GM23338 (cell line): ENCODE data around the gene UPF1. TPM values are rescaled to one million over a fixed set of nuclear protein-coding genes. Genes with fewer than 3 reads are reported as not detected.

Experiments
- ATAC-seq: fragments of 200-7000 bp; cut with Tn5 transposase; 3 replicates; pipeline ENCODE4 v1.9.1; 2020
- DNase-seq: peaks from one replicate; pipeline ENCODE4 v3.0.0-alpha.2; 2015; ENCODE audit warnings: low spot score
- H2AFZ ChIP-seq: fragments of 200-600 bp; sonication (generic); 2 replicates; pipeline ENCODE4 v1.8.0; 2016; ENCODE audit warnings: antibody characterized with exemption, mild to moderate bottlenecking, moderate library complexity
- H3F3A ChIP-seq: fragments of 200-600 bp; sonication (generic); replicated peaks from 2 replicates; pipeline ENCODE4 v1.8.0; 2017; ENCODE audit warnings: antibody characterized with exemption, mixed run types, low read depth
- H3K27ac ChIP-seq: fragments of 200-600 bp; sonication (generic); 2 replicates; pipeline ENCODE4 v1.6.1; 2016; ENCODE audit warnings: low read depth
- H3K27me3 ChIP-seq: fragments of 200-600 bp; sonication (generic); 2 replicates; pipeline ENCODE4 v1.8.0; 2016; ENCODE audit warnings: mild to moderate bottlenecking, mixed run types, moderate library complexity; ENCODE audit not compliant: insufficient read depth
- H3K36me3 ChIP-seq: fragments of 200-600 bp; sonication (generic); 2 replicates; pipeline ENCODE4 v1.8.0; 2016; ENCODE audit warnings: mild to moderate bottlenecking; ENCODE audit not compliant: insufficient read depth
- H3K4me1 ChIP-seq: fragments of 200-600 bp; sonication (generic); 2 replicates; pipeline ENCODE4 v1.8.0; 2016; ENCODE audit warnings: mild to moderate bottlenecking, moderate library complexity; ENCODE audit not compliant: insufficient read depth
- H3K4me2 ChIP-seq: fragments of 200-600 bp; sonication (generic); 2 replicates; pipeline ENCODE4 v1.7.1; 2017; ENCODE audit warnings: mixed run types
- H3K4me3 ChIP-seq: fragments of 200-600 bp; sonication (generic); 2 replicates; pipeline ENCODE4 v1.6.1; 2016; ENCODE audit warnings: mixed run types
- H3K79me2 ChIP-seq: fragments of 200-600 bp; sonication (generic); replicated peaks from 2 replicates; pipeline ENCODE4 v1.8.0; 2017; ENCODE audit warnings: mild to moderate bottlenecking; ENCODE audit not compliant: insufficient read depth
- H3K9me2 ChIP-seq: fragments of 200-600 bp; sonication (generic); 2 replicates; pipeline ENCODE4 v1.8.0; 2017; ENCODE audit not compliant: insufficient read depth
- H4K20me1 ChIP-seq: fragments of 200-600 bp; sonication (generic); replicated peaks from 2 replicates; pipeline ENCODE4 v1.8.0; 2017; ENCODE audit warnings: mild to moderate bottlenecking; ENCODE audit not compliant: insufficient read depth
- H3K27ac Mint-ChIP-seq: 2 replicates; pipeline ENCODE4 v1.8.0; 2020; ENCODE audit warnings: inconsistent platforms, mild to moderate bottlenecking, moderate library complexity, mixed read lengths
- H3K27me3 Mint-ChIP-seq: 3 replicates; pipeline ENCODE4 v1.8.0; 2022; ENCODE audit warnings: low read depth, mild to moderate bottlenecking, moderate library complexity, mixed read lengths, inconsistent platforms; ENCODE audit not compliant: insufficient read depth, poor library complexity
- H3K36me3 Mint-ChIP-seq: 3 replicates; pipeline ENCODE4 v1.8.0; 2021; ENCODE audit warnings: low read depth, mild to moderate bottlenecking, inconsistent platforms, moderate library complexity, mixed read lengths
- H3K4me1 Mint-ChIP-seq: 3 replicates; pipeline ENCODE4 v1.8.0; 2020; ENCODE audit warnings: mild to moderate bottlenecking, inconsistent platforms, mixed read lengths
- H3K4me3 Mint-ChIP-seq: 3 replicates; pipeline ENCODE4 v1.8.0; 2021; ENCODE audit warnings: moderate library complexity, mild to moderate bottlenecking, inconsistent platforms, mixed read lengths
- H3K9me3 Mint-ChIP-seq: 3 replicates; pipeline ENCODE4 v1.8.0; 2020; ENCODE audit warnings: moderate library complexity, mild to moderate bottlenecking, inconsistent platforms, mixed read lengths
- EZH2 ChIP-seq: fragments of 200-600 bp; sonication (generic); IDR thresholded peaks from one replicate; pipeline ENCODE4 v1.8.0; 2017; ENCODE audit warnings: antibody characterized with exemption, mild to moderate bottlenecking, low read depth; ENCODE audit not compliant: unreplicated experiment
- NANOG ChIP-seq: IDR thresholded peaks from 2 replicates; pipeline ENCODE4 v1.6.1; 2016; ENCODE audit warnings: antibody characterized with exemption, borderline replicate concordance
- ZNF331 ChIP-seq: fragments of 250-450 bp; sonication (Bioruptor Pico); IDR thresholded peaks from 2 replicates; pipeline ENCODE4 v1.5.0; 2020; ENCODE audit warnings: low read depth, mild to moderate bottlenecking, moderate library complexity
- ZNF462 ChIP-seq: fragments of 250-450 bp; sonication (Bioruptor Pico); IDR thresholded peaks from 2 replicates; pipeline ENCODE4 v1.5.0; 2020; ENCODE audit warnings: mild to moderate bottlenecking, moderate library complexity
- polyA plus RNA-seq: library from polyadenylated mRNA; unstranded; fragments of >200 nt; fragmentation: Nextera tagmentation; extraction: Ambion mirVana; gene quantifications from 2 replicates; pipeline ENCODE4 v1.2.1, GENCODE V29; 2016
- total RNA-seq: library from RNA; depleted of rRNA; stranded (reverse); fragments of >200 nt; shearing (Covaris generic); gene quantifications from 2 replicates; pipeline ENCODE4 v1.2.3, GENCODE V29; 2014
- TF ChIP-seq, protein P1 (sequence below): IDR thresholded peaks from one replicate; pipeline ENCODE4 v1.6.1; 2018; ENCODE audit warnings: antibody characterized with exemption; ENCODE audit not compliant: unreplicated experiment
- TF ChIP-seq, protein P2 (sequence below), 2 experiments: fragments of 200-600 bp in 1 of 2; sonication (generic) in 1 of 2; conservative IDR thresholded peaks; 2 replicates each; pipeline versions ENCODE4 v1.5.1 to v1.6.1; 2016 to 2017; ENCODE audit warnings: antibody characterized with exemption in 2 of 2, low read depth in 2 of 2, mild to moderate bottlenecking in 2 of 2, moderate library complexity in 1 of 2

UPF1 gene
- total and polyA plus RNA-seq, 2 experiments from 2014 or later = 13.8 to 138 TPM

DNA sequence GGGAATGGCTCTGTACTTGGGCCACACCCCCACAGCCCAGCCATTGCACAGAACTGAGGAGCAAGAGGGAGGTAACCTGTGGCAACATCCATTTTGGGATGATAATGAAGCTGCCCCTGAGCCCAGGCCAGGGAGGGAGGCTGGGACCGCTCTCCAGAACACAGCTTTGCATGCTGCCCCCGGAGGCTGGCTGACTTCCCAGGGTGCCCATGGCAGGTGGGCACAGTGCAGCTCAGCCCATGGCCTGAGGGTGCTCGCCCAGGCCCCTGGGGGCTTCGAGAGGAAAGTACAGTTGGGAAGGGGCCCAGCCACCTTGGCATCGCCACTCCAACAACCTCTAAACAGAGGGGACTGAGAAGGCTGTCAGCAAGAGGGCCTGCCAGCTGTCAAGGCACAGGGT, 81.7 kb downstream of the UPF1 start:
- Histone ChIP-seq H3F3A (0 out of 2 replicates have a peak, but pooled peaks cover 1% of the 10 kb centered on the region), H4K20me1 (peaks cover 4% of the 10 kb centered on the region), H3K27ac (no peak overlapping the region), H3K9me2 (no peaks in the 10 kb centered on the region), H3K4me3 (no peak overlapping the region), H3K4me1 (0 out of 2 replicates have a peak, but pooled peaks cover 3% of the 10 kb centered on the region), H3K27me3 (no peaks in the 10 kb centered on the region), H3K4me2 (no peak overlapping the region), H3K36me3 (0 out of 2 replicates have a peak, but pooled peaks cover 4% of the 10 kb centered on the region), H2AFZ (no peak overlapping the region), H3K79me2 (peaks cover 26% of the 10 kb centered on the region)
- Mint-ChIP-seq H3K4me1 (peaks cover 4% of the 10 kb centered on the region; the same call in 2 of the 3 replicates), H3K27me3 (peaks cover 3% of the 10 kb centered on the region), H3K4me3 (no peak overlapping the region), H3K9me3 (no peaks in the 10 kb centered on the region; the same call in 2 of the 3 replicates), H3K36me3 (peaks cover 35% of the 10 kb centered on the region), H3K27ac (no peak overlapping the region)
- DNase-seq (no peak), ATAC-seq (no peak)
- no peak for TF ChIP-seq ZNF331 (CRISPR knock-in tag)
- TF ChIP-seq, protein P1, sequence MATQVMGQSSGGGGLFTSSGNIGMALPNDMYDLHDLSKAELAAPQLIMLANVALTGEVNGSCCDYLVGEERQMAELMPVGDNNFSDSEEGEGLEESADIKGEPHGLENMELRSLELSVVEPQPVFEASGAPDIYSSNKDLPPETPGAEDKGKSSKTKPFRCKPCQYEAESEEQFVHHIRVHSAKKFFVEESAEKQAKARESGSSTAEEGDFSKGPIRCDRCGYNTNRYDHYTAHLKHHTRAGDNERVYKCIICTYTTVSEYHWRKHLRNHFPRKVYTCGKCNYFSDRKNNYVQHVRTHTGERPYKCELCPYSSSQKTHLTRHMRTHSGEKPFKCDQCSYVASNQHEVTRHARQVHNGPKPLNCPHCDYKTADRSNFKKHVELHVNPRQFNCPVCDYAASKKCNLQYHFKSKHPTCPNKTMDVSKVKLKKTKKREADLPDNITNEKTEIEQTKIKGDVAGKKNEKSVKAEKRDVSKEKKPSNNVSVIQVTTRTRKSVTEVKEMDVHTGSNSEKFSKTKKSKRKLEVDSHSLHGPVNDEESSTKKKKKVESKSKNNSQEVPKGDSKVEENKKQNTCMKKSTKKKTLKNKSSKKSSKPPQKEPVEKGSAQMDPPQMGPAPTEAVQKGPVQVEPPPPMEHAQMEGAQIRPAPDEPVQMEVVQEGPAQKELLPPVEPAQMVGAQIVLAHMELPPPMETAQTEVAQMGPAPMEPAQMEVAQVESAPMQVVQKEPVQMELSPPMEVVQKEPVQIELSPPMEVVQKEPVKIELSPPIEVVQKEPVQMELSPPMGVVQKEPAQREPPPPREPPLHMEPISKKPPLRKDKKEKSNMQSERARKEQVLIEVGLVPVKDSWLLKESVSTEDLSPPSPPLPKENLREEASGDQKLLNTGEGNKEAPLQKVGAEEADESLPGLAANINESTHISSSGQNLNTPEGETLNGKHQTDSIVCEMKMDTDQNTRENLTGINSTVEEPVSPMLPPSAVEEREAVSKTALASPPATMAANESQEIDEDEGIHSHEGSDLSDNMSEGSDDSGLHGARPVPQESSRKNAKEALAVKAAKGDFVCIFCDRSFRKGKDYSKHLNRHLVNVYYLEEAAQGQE = no peak

DNA sequence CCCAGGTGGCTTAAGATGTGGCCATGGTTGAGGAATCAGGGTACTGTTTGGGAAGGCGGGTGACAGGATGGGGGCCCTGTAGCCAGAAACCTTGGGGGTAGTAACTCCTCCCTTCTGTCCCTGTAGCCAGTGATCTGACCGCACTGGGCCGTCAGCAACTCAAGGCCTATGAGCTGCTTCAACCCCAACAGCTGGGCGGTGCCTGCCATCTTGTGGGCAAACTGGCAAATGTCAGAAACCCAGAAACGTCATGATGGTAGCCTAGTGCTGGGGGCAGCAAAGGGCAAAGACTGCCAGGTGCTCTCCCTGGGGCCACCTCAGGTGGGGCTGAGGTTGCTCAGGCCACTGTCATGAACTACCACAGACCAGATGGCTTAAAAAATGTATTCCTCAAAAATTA, 83.9 kb downstream of the UPF1 start:
- Mint-ChIP-seq H3K27ac (no peak overlapping the region), H3K9me3 (no peaks in the 10 kb centered on the region; the same call in 2 of the 3 replicates), H3K27me3 (peaks cover 4% of the 10 kb centered on the region), H3K36me3 (peaks cover 36% of the 10 kb centered on the region), H3K4me3 (no peak overlapping the region), H3K4me1 (peaks cover 9% of the 10 kb centered on the region)
- Histone ChIP-seq H3K4me2 (no peak overlapping the region), H3K27ac (no peak overlapping the region), H3K4me3 (no peak overlapping the region), H3K9me2 (no peaks in the 10 kb centered on the region), H3F3A (0 out of 2 replicates have a peak, but pooled peaks cover 3% of the 10 kb centered on the region), H3K36me3 (0 out of 2 replicates have a peak, but pooled peaks cover 4% of the 10 kb centered on the region), H3K79me2 (peaks cover 41% of the 10 kb centered on the region), H3K4me1 (0 out of 2 replicates have a peak, but pooled peaks cover 9% of the 10 kb centered on the region), H4K20me1 (peaks cover 6% of the 10 kb centered on the region), H3K27me3 (no peaks in the 10 kb centered on the region), H2AFZ (no peak overlapping the region)
- ATAC-seq (peak; percentile 27), DNase-seq (peak; percentile 72)
- TF ChIP-seq EZH2 = no peak
- TF ChIP-seq NANOG = no peak
- TF ChIP-seq ZNF462 (CRISPR knock-in tag) = no peak
- TF ChIP-seq, protein P2, sequence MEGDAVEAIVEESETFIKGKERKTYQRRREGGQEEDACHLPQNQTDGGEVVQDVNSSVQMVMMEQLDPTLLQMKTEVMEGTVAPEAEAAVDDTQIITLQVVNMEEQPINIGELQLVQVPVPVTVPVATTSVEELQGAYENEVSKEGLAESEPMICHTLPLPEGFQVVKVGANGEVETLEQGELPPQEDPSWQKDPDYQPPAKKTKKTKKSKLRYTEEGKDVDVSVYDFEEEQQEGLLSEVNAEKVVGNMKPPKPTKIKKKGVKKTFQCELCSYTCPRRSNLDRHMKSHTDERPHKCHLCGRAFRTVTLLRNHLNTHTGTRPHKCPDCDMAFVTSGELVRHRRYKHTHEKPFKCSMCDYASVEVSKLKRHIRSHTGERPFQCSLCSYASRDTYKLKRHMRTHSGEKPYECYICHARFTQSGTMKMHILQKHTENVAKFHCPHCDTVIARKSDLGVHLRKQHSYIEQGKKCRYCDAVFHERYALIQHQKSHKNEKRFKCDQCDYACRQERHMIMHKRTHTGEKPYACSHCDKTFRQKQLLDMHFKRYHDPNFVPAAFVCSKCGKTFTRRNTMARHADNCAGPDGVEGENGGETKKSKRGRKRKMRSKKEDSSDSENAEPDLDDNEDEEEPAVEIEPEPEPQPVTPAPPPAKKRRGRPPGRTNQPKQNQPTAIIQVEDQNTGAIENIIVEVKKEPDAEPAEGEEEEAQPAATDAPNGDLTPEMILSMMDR (conservative IDR thresholded peaks at IDR 0.05; ENCODE audit: low read depth in 2 of 2) = peak; percentile 60 to 86
